Naive thymus-derived CD4-positive, alpha-beta T cell (primary cell): ENCODE results near the gene ACSF3. TPM values are rescaled to one million over a fixed set of nuclear protein-coding genes. Genes with fewer than 3 reads are reported as not detected.
"Not testable (repeated sequence)": the region's sequence is repeated elsewhere in the genome, so short reads cannot be mapped to it uniquely, and the experiment has no call there.

Experiments used
- ATAC-seq: fragments of 150-1000 bp; cut with Tn5 transposase; 2 replicates; pipeline ENCODE4 v1.10.0; 2021; ENCODE audit warnings: mild to moderate bottlenecking, moderate library complexity
- CTCF ChIA-PET: fragments of 350-600 bp; sonication (Branson Sonifier 250); formaldehyde crosslinking; loops from one replicate; lab custom pipeline; 2021; ENCODE audit warnings: antibody characterized with exemption; lab: Charles Lee
- POLR2A ChIA-PET: fragments of 350-600 bp; sonication (Branson Sonifier 250); formaldehyde crosslinking; loops from one replicate; lab custom pipeline; 2021; ENCODE audit warnings: antibody characterized with exemption, inconsistent platforms; lab: Charles Lee
- DNase-seq, 9 donors: peaks; one replicate each; pipeline versions ENCODE4 v3.0.0 to v3.0.0-alpha.2; 2020 to 2022; ENCODE audit warnings: mixed read lengths in 1 of 9
- H3K27ac ChIP-seq: one replicate; pipeline ENCODE4 v1.7.0; 2013; ENCODE audit warnings: mild to moderate bottlenecking, low read depth, low read length, moderate library complexity
- H3K27me3 ChIP-seq, 2 donors: one replicate each; pipeline ENCODE4 v1.7.0; 2013; ENCODE audit warnings: low read length in 2 of 2, mild to moderate bottlenecking in 2 of 2, moderate library complexity in 2 of 2; ENCODE audit not compliant: control insufficient read depth in 2 of 2, insufficient read depth in 2 of 2
- H3K36me3 ChIP-seq, 3 experiments: 1 replicate in 2 of 3; 2 replicates in 1 of 3; pipeline ENCODE4 v1.7.0; 2013; ENCODE audit warnings: low read length in 3 of 3, mild to moderate bottlenecking in 3 of 3, moderate library complexity in 1 of 3; ENCODE audit not compliant: insufficient read depth in 3 of 3, control insufficient read depth in 2 of 3
- H3K4me1 ChIP-seq, 2 donors: one replicate each; pipeline ENCODE4 v1.7.0; 2013; ENCODE audit warnings: low read length in 2 of 2, mild to moderate bottlenecking in 2 of 2, moderate library complexity in 1 of 2; ENCODE audit not compliant: control insufficient read depth in 2 of 2, insufficient read depth in 2 of 2
- H3K4me3 ChIP-seq: 2 replicates; pipeline ENCODE4 v1.7.0; 2013; ENCODE audit warnings: mild to moderate bottlenecking, low read length
- H3K9me3 ChIP-seq, 3 experiments: 1 replicate in 2 of 3; 2 replicates in 1 of 3; pipeline ENCODE4 v1.7.0; 2013; ENCODE audit warnings: low read length in 3 of 3; ENCODE audit not compliant: control insufficient read depth in 2 of 3
- H3K27ac Mint-ChIP-seq, 9 donors: one replicate each; pipeline ENCODE4 v1.8.0; 2020 to 2022; ENCODE audit warnings: mixed read lengths in 9 of 9, mild to moderate bottlenecking in 8 of 9, moderate library complexity in 5 of 9, inconsistent platforms in 2 of 9
- H3K27me3 Mint-ChIP-seq, 5 donors: one replicate each; pipeline ENCODE4 v1.8.0; 2021 to 2022; ENCODE audit warnings: mixed read lengths in 5 of 5, mild to moderate bottlenecking in 1 of 5
- H3K36me3 Mint-ChIP-seq, 5 donors: one replicate each; pipeline ENCODE4 v1.8.0; 2020 to 2022; ENCODE audit warnings: mixed read lengths in 5 of 5, mild to moderate bottlenecking in 3 of 5, inconsistent platforms in 1 of 5
- H3K4me1 Mint-ChIP-seq, 7 donors: one replicate each; pipeline ENCODE4 v1.8.0; 2020 to 2022; ENCODE audit warnings: mixed read lengths in 7 of 7, mild to moderate bottlenecking in 3 of 7, inconsistent platforms in 1 of 7
- H3K4me3 Mint-ChIP-seq, 10 donors: one replicate each; pipeline ENCODE4 v1.8.0; 2020 to 2022; ENCODE audit warnings: mild to moderate bottlenecking in 10 of 10, mixed read lengths in 10 of 10, moderate library complexity in 6 of 10, inconsistent platforms in 2 of 10
- H3K9me3 Mint-ChIP-seq, 11 donors: one replicate each; pipeline ENCODE4 v1.8.0; 2020 to 2022; ENCODE audit warnings: mixed read lengths in 11 of 11, mild to moderate bottlenecking in 4 of 11, inconsistent platforms in 1 of 11, moderate library complexity in 1 of 11
- intact Hi-C, 2 donors: fragments of 100-400 bp; cut with micrococcal nuclease; formaldehyde crosslinking; loops; one replicate each; pipeline ENCODE4 v1.15.1; 2023
- polyA plus RNA-seq, 2 donors: library from polyadenylated mRNA; unstranded; fragments of 300-500 nt; fragmentation: Illumina TruSeq; gene quantifications; one replicate each; pipeline ENCODE4 v1.2.3, GENCODE V29; 2021
- total RNA-seq, 6 experiments: library from RNA in 5 of 6; stranded (reverse) in 5 of 6; gene quantifications; 1 replicate in 5 of 6; 2 replicates in 1 of 6; pipeline ENCODE4 v1.2.3 and lab custom pipeline; 2021 to 2026

Gene ACSF3
- total and polyA plus RNA-seq, 7 experiments from 2014 or later: 26.2 to 84.1 (median 68.5) TPM

DNA sequence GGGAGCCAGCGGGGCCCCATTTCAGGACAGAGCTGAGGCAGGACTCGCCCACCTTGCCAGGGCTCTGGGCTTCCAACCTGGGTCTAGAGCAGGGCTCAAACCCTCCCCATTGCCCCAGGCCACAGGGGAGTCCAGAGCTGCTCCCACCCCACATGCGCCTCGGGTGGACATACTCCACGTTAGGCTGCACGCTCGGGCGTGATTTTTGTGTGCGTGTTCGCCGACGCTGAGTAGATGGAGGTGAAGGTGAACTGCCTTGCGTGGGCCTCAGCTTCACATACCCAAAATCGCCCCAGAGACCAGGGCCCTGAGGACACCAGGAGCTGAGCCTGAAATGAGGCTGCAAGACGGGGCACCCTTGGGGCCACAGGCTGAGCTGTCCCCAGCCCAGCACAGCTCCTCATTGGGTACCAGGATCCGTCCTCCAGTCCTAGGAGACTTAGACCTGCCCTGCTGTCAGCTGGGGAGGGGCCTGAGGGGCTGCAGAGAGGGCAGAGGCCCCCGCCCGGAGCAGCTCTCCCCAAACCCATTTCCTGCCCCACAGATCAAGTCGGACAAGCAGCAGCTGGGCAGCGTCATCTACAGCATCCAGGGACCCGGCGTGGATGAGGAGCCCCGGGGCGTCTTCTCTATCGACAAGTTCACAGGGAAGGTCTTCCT, 86.1 kb downstream of the ACSF3 start:
- Histone ChIP-seq H3K27me3 (no peaks in the 10 kb centered on the region), H3K4me1 (peaks cover 0 to 6% of the 10 kb centered on the region in 2 donors), H3K27ac (no peak overlapping the region), H3K4me3 (no peak overlapping the region), H3K9me3 (no peaks in the 10 kb centered on the region), H3K36me3 (no peaks in the 10 kb centered on the region)
- Mint-ChIP-seq H3K9me3 (no peaks in the 10 kb centered on the region), H3K4me3 (no peak overlapping the region), H3K27ac (no peak overlapping the region), H3K36me3 (no peaks in the 10 kb centered on the region), H3K27me3 (no peaks in the 10 kb centered on the region), H3K4me1 (peaks cover 0 to 20% (median 6%) of the 10 kb centered on the region in 7 donors)
- no peak for DNase-seq
- ChIA-PET CTCF (no interaction called here), POLR2A (interaction anchor here (0.6 to 1.0 kb wide), 2 partner anchors 9 to 94 kb away, joined by 3 read pairs; partner anchors contain the start of gene CDH15)
- no peak for ATAC-seq
- intact Hi-C loops: loop anchor here in 1 of 2 donors (10.0 kb wide), 1 partner anchor 725 kb away; the partner anchor contains the start of gene ZFPM1

DNA sequence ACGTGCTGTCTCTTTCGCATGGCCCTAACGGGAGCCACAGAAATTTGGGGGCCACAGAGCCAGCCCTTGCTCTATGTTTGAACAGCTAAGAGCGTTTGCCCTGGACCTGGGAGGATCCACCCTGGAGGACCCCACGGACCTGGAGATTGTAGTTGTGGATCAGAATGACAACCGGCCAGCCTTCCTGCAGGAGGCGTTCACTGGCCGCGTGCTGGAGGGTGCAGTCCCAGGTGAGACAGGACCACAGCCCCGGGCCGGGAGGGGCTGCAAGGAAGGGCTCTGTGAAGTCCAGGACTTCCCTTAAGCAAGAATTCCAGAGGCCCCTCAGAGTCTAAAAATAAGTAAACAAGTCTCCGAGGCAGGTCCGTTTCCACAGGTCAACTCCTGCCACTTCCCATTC, 89.8 kb downstream of the ACSF3 start:
- Histone ChIP-seq H3K27me3 (no peaks in the 10 kb centered on the region), H3K9me3 (no peaks in the 10 kb centered on the region), H3K36me3 (no peaks in the 10 kb centered on the region), H3K27ac (no peak overlapping the region), H3K4me3 (no peak overlapping the region), H3K4me1 (peaks cover 0 to 6% of the 10 kb centered on the region in 2 donors)
- Mint-ChIP-seq H3K4me1 (peaks cover 0 to 20% (median 6%) of the 10 kb centered on the region in 7 donors), H3K36me3 (no peaks in the 10 kb centered on the region), H3K9me3 (peaks cover 0 to 7% (median 0%) of the 10 kb centered on the region in 11 donors), H3K4me3 (no peak overlapping the region), H3K27me3 (no peaks in the 10 kb centered on the region), H3K27ac (peak overlapping the region in 1 of 9 donors; percentile 43)
- DNase-seq (no peak), ATAC-seq (no peak)
- CTCF ChIA-PET: no interaction called here
- intact Hi-C loops: no loop called here
- POLR2A ChIA-PET: no interaction called here

DNA sequence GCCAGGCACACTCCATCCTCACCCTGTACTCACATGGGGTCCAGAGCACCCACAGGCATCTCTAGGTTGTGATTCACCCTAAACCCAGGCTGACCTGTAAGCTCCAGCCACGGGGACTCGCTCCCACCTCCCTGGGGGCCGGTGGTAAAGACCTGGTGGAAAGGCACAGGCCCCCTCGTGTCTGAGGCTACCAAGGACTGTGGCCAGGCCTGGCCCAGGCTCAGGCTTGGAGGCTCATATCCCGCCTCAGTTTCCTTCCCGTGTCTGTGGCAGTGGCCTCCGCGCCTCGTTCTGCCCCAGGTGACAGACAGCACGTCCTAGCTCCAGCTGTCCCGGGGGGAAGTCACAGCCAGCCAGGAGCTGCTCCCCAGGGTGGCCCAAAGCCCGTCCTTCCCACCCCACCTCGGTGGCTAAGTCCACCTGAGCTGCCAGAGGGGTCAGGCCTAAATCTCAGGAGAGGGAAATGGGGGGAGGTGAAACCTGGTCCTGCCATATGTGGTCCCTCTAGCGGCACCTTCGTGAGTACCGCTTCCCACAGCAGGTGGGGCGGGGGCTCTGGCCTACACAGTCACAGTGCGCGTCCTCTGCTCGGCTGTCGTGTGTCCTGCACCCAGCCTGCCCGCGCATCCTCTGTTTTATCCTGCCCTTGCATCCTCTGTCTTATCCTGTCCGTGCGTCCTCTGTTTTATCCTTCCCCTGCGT, 90.5 kb downstream of the ACSF3 start:
- peaks cover 0 to 6% of the 10 kb centered on the region in 2 donors for H3K4me1 ChIP-seq
- CTCF ChIA-PET: no interaction called here
- peak overlapping the region in 5 of 9 donors; percentile 11 to 49 (median 44) for H3K27ac Mint-ChIP-seq
- no peak overlapping the region for H3K27ac ChIP-seq
- ATAC-seq: no peak
- no peaks in the 10 kb centered on the region for H3K36me3 ChIP-seq
- peaks cover 0 to 20% (median 6%) of the 10 kb centered on the region in 7 donors for H3K4me1 Mint-ChIP-seq
- intact Hi-C loops: no loop called here
- peak overlapping the region in 1 of 10 donors; percentile 32 for H3K4me3 Mint-ChIP-seq
- H3K9me3 ChIP-seq: no peaks in the 10 kb centered on the region
- H3K36me3 Mint-ChIP-seq: no peaks in the 10 kb centered on the region
- H3K27me3 Mint-ChIP-seq: no peaks in the 10 kb centered on the region
- no peak overlapping the region for H3K4me3 ChIP-seq
- H3K9me3 Mint-ChIP-seq: peaks cover 0 to 9% (median 0%) of the 10 kb centered on the region in 11 donors
- POLR2A ChIA-PET: interaction anchor here (1.4 kb wide), 1 partner anchor 10 kb away, joined by 3 read pairs; no protein-coding TSS in a partner anchor
- H3K27me3 ChIP-seq: no peaks in the 10 kb centered on the region
- no peak for DNase-seq

DNA sequence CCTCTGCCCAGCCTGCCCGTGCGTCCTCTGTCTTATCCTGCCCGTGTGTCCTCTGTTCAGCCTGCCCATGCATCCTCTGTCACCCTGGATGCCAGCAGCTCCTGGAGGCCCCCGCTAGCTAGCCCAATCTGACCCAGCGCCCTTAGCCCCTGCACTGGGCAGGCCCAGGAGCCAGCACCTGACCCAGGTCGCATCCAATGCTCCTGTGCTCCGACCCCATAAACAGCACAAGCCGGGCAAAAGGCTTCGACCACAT, 91.0 kb downstream of the ACSF3 start:
- Mint-ChIP-seq H3K9me3 (peaks cover 0 to 12% (median 0%) of the 10 kb centered on the region in 11 donors), H3K27me3 (no peaks in the 10 kb centered on the region), H3K4me1 (peaks cover 0 to 20% (median 6%) of the 10 kb centered on the region in 7 donors), H3K36me3 (no peaks in the 10 kb centered on the region), H3K4me3 (peak overlapping the region in 1 of 10 donors; percentile 32), H3K27ac (peak overlapping the region in 5 of 9 donors; percentile 11 to 49 (median 44))
- intact Hi-C loops: no loop called here
- no peak for DNase-seq
- H3K27me3 ChIP-seq: no peaks in the 10 kb centered on the region
- CTCF ChIA-PET: no interaction called here
- H3K4me3 ChIP-seq: no peak overlapping the region
- H3K36me3 ChIP-seq: no peaks in the 10 kb centered on the region
- no peak for ATAC-seq
- no peaks in the 10 kb centered on the region for H3K9me3 ChIP-seq
- POLR2A ChIA-PET: interaction anchor here (1.4 kb wide), 1 partner anchor 11 kb away, joined by 3 read pairs; no protein-coding TSS in a partner anchor
- H3K27ac ChIP-seq: no peak overlapping the region
- H3K4me1 ChIP-seq: peaks cover 0 to 6% of the 10 kb centered on the region in 2 donors

DNA sequence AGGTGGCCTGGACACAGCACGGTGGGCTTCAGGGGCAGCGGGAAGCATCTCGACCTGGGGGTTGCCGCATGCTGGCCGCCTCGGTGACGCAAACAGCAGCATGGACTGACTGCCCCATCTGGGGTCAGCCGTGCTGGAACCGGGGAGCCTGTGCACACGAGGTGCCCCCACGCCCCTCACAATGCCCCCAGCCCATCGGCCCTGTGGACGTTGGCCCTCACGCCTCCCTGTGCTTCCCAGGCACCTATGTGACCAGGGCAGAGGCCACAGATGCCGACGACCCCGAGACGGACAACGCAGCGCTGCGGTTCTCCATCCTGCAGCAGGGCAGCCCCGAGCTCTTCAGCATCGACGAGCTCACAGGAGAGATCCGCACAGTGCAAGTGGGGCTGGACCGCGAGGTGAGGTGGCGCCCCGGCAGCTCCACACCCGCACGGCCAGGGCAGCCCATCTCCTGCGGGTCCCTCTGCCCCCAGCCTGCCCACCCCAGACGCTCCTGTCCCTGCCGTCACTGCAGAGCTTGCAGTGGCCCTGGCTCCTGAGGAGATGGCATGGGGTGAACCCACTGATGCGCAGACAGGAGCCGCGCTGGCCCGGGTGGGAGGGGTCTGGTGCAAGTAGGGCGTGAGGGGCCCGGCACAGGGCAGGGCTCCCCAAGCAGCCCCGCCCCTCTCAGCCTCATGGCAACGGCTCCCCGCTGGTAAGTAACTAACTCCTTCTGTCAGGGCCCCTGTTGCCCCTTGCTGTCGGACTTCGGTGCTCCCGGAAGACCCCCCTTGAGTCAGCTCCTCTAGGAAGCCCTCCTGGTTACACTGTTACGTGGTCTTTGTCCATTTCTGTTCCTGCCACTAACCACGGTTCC, 91.5 kb downstream of the ACSF3 start:
- DNase-seq (peak in 6 of 9 donors; percentile 34 to 68 (median 59)), ATAC-seq (peak; percentile 72)
- H3K36me3 Mint-ChIP-seq: no peaks in the 10 kb centered on the region
- intact Hi-C loops: no loop called here
- H3K4me3 Mint-ChIP-seq: no peak overlapping the region
- H3K9me3 Mint-ChIP-seq: peaks cover 0 to 12% (median 0%) of the 10 kb centered on the region in 11 donors
- Histone ChIP-seq H3K4me3 (no peak overlapping the region), H3K9me3 (no peaks in the 10 kb centered on the region), H3K27me3 (no peaks in the 10 kb centered on the region), H3K36me3 (no peaks in the 10 kb centered on the region), H3K27ac (no peak overlapping the region), H3K4me1 (peaks cover 0 to 6% of the 10 kb centered on the region in 2 donors)
- ChIA-PET POLR2A (interaction anchor here (0.5 to 1.4 kb wide), 3 partner anchors 11 to 69 kb away, joined by 3 read pairs; no protein-coding TSS in a partner anchor), CTCF (no interaction called here)
- peak overlapping the region in 1 of 9 donors; percentile 77 for H3K27ac Mint-ChIP-seq
- H3K27me3 Mint-ChIP-seq: no peaks in the 10 kb centered on the region
- H3K4me1 Mint-ChIP-seq: peaks cover 0 to 20% (median 6%) of the 10 kb centered on the region in 7 donors

DNA sequence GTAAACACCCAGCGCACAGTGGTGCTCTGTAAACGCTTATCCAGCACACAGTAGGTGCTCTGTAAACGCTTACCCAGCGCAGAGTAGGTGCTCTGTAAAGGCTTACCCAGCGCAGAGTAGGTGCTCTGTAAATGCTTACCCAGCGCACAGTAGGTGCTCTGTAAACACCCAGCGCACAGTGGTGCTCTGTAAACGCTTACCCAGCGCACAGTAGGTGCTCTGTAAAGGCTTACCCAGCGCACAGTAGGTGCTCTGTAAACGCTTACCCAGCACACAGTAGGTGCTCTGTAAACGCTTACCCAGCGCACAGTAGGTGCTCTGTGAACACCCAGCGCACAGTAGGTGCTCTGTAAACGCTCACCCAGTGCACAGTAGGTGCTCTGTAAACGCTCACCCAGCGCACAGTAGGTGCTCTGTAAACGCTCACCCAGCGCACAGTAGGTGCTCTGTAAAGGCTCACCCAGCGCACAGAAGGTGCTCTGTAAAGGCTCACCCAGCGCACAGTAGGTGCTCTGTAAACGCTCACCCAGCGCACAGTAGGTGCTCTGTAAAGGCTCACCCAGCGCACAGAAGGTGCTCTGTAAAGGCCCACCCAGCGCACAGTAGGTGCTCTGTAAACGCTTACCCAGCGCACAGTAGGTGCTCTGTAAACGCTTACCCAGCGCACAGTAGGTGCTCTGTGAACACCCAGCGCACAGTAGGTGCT, 92.4 kb downstream of the ACSF3 start:
- H3K27ac ChIP-seq, H3K4me3 ChIP-seq, H3K36me3 Mint-ChIP-seq, H3K27me3 Mint-ChIP-seq, H3K36me3 ChIP-seq, H3K4me1 ChIP-seq, H3K27me3 ChIP-seq, DNase-seq, CTCF ChIA-PET, H3K4me3 Mint-ChIP-seq, intact Hi-C loops, H3K9me3 ChIP-seq, ATAC-seq: not testable (repeated sequence)
- peaks cover 0 to 12% (median 0%) of the 10 kb centered on the region in 11 donors for H3K9me3 Mint-ChIP-seq
- H3K4me1 Mint-ChIP-seq: peaks cover 0 to 23% (median 6%) of the 10 kb centered on the region in 7 donors
- peak overlapping the region in 1 of 9 donors; percentile 38 for H3K27ac Mint-ChIP-seq
- POLR2A ChIA-PET: interaction anchor here (0.7 kb wide), 1 partner anchor 17 kb away, joined by 3 read pairs; no protein-coding TSS in a partner anchor
